Measurements from ENCODE around the gene ITGA3.

Gene ITGA3

GRCh38 chr17:50050431-50051032 lies 5.4 kb upstream of the ITGA3 start:
- H3K27me3 ChIP-seq (ENCODE audit: insufficient read depth, poor library complexity, severe bottlenecking), result no peaks in the 10 kb centered on the region
- peaks cover 81% of the 10 kb centered on the region for H3K4me1 ChIP-seq (ENCODE audit: insufficient read depth, poor library complexity, severe bottlenecking)
- DNase-seq (ENCODE audit: low spot score) (no peak), ATAC-seq (ENCODE audit: low read depth) (peak; percentile 3; the same call in 2 of the 3 replicates)
- no peak overlapping the region for H3K4me3 ChIP-seq (ENCODE audit: severe bottlenecking)
- peak overlapping the region; percentile 100 for H3K27ac ChIP-seq (ENCODE audit: poor library complexity, severe bottlenecking)
- H3K9me3 ChIP-seq (ENCODE audit: severe bottlenecking), result no peaks in the 10 kb centered on the region
- no peaks in the 10 kb centered on the region for H3K36me3 ChIP-seq (ENCODE audit: low read depth)
- peak; percentile 27 for TF ChIP-seq CTCF (IDR thresholded peaks at IDR 0.05; ENCODE audit: poor library complexity, severe bottlenecking)

GRCh38 chr17:50051082-50051576 lies 4.8 kb upstream of the ITGA3 start:
- Histone ChIP-seq H3K27ac (ENCODE audit: poor library complexity, severe bottlenecking) (peak overlapping the region; percentile 100), H3K36me3 (ENCODE audit: low read depth) (peaks cover under 1% of the 10 kb centered on the region; the same call in 1 of the 2 replicates), H3K4me1 (ENCODE audit: insufficient read depth, poor library complexity, severe bottlenecking) (peaks cover 80% of the 10 kb centered on the region), H3K9me3 (ENCODE audit: severe bottlenecking) (no peaks in the 10 kb centered on the region), H3K27me3 (ENCODE audit: insufficient read depth, poor library complexity, severe bottlenecking) (no peaks in the 10 kb centered on the region), H3K4me3 (ENCODE audit: severe bottlenecking) (no peak overlapping the region)
- TF ChIP-seq CTCF (IDR thresholded peaks at IDR 0.05; ENCODE audit: poor library complexity, severe bottlenecking), result no peak
- DNase-seq (ENCODE audit: low spot score) (peak; percentile 94), ATAC-seq (ENCODE audit: low read depth) (peak; percentile 56)

GRCh38 chr17:50051606-50052005 lies 4.3 kb upstream of the ITGA3 start:
- H3K27ac ChIP-seq (ENCODE audit: poor library complexity, severe bottlenecking), result peak overlapping the region; percentile 100
- ATAC-seq (ENCODE audit: low read depth), result no peak
- H3K4me1 ChIP-seq (ENCODE audit: insufficient read depth, poor library complexity, severe bottlenecking), result peaks cover 78% of the 10 kb centered on the region

GRCh38 chr17:50052241-50052796 lies 3.6 kb upstream of the ITGA3 start:
- no peaks in the 10 kb centered on the region for H3K27me3 ChIP-seq (ENCODE audit: insufficient read depth, poor library complexity, severe bottlenecking)
- H3K9me3 ChIP-seq (ENCODE audit: severe bottlenecking), result no peaks in the 10 kb centered on the region
- peaks cover 12% of the 10 kb centered on the region for H3K36me3 ChIP-seq (ENCODE audit: low read depth)
- H3K4me1 ChIP-seq (ENCODE audit: insufficient read depth, poor library complexity, severe bottlenecking), result peaks cover 70% of the 10 kb centered on the region
- H3K4me3 ChIP-seq (ENCODE audit: severe bottlenecking), result no peak overlapping the region
- ATAC-seq (ENCODE audit: low read depth), result no peak
- no peak for DNase-seq (ENCODE audit: low spot score)
- H3K27ac ChIP-seq (ENCODE audit: poor library complexity, severe bottlenecking), result peak overlapping the region; percentile 100
- TF ChIP-seq CTCF (IDR thresholded peaks at IDR 0.05; ENCODE audit: poor library complexity, severe bottlenecking), result no peak

More at GRCh38 chr17:50051606-50052005, 4.3 kb upstream of the ITGA3 start:
- no peak for DNase-seq (ENCODE audit: low spot score)
- no peaks in the 10 kb centered on the region for H3K9me3 ChIP-seq (ENCODE audit: severe bottlenecking)
- H3K36me3 ChIP-seq (ENCODE audit: low read depth), result peaks cover 5% of the 10 kb centered on the region
- H3K4me3 ChIP-seq (ENCODE audit: severe bottlenecking), result no peak overlapping the region
- no peak for TF ChIP-seq CTCF (IDR thresholded peaks at IDR 0.05; ENCODE audit: poor library complexity, severe bottlenecking)
- no peaks in the 10 kb centered on the region for H3K27me3 ChIP-seq (ENCODE audit: insufficient read depth, poor library complexity, severe bottlenecking)
